COR-L47 (cell line): ENCODE results near the gene GJD4.

Source experiments
- DNase-seq: peaks from one replicate; lab custom pipeline; 2025; lab: John Stamatoyannopoulos, UW

GJD4 gene

GRCh38 chr10:35626971-35627507 is 21.9 kb downstream of the GJD4 start:
- no peak for DNase-seq

GRCh38 chr10:35631404-35631803 is 26.3 kb downstream of the GJD4 start:
- DNase-seq = no peak

GRCh38 chr10:35632027-35632426 is 26.9 kb downstream of the GJD4 start:
- DNase-seq = peak; percentile 0

- DNase-seq = no peak
Observed at GRCh38 chr10:35633006-35633980, 28.2 kb downstream of the GJD4 start.

- peak; percentile 13 for DNase-seq
Observed at GRCh38 chr10:35635576-35635975, 30.4 kb downstream of the GJD4 start.

GRCh38 chr10:35636956-35637355 is 31.8 kb downstream of the GJD4 start:
- DNase-seq = no peak

- no peak for DNase-seq
Observed at GRCh38 chr10:35637462-35637861, 32.3 kb downstream of the GJD4 start.

GRCh38 chr10:35638101-35638500 is 33.0 kb downstream of the GJD4 start:
- no peak for DNase-seq

- DNase-seq = peak; percentile 36
Observed at GRCh38 chr10:35639021-35639727, 34.0 kb downstream of the GJD4 start.

- peak; percentile 25 for DNase-seq
Observed at GRCh38 chr10:35639728-35640401, 34.7 kb downstream of the GJD4 start.

- DNase-seq = peak; percentile 32
Observed at GRCh38 chr10:35640474-35640873, 35.3 kb downstream of the GJD4 start.

- DNase-seq = peak; percentile 57
Observed at GRCh38 chr10:35640951-35641675, 36.0 kb downstream of the GJD4 start.

- DNase-seq = no peak
Observed at GRCh38 chr10:35641676-35642034, 36.5 kb downstream of the GJD4 start.

- peak; percentile 81 for DNase-seq
Observed at GRCh38 chr10:35642035-35642792, 37.1 kb downstream of the GJD4 start, which contains the start of gene FZD8. Gene FZD8 (minus strand): TSS chr10:35642296. CDS start chr10:35641429, 867 bp downstream.

GRCh38 chr10:35642793-35643114 is 37.6 kb downstream of the GJD4 start:
- DNase-seq = no peak

- peak; percentile 82 for DNase-seq
Observed at GRCh38 chr10:35643151-35644049, 38.3 kb downstream of the GJD4 start.

GRCh38 chr10:35644050-35644950 is 39.2 kb downstream of the GJD4 start:
- no peak for DNase-seq

- DNase-seq = peak; percentile 2
Observed at GRCh38 chr10:35650894-35651293, 45.8 kb downstream of the GJD4 start.

- no peak for DNase-seq
Observed at GRCh38 chr10:35652824-35653223, 47.7 kb downstream of the GJD4 start.
